ENCODE data around the gene IL4R. TPM values are rescaled to one million over a fixed set of nuclear protein-coding genes. Genes with fewer than 3 reads are reported as not detected.

Gene IL4R
- total RNA-seq, 1 experiment from 2014 or later: 29.6 TPM

DNA sequence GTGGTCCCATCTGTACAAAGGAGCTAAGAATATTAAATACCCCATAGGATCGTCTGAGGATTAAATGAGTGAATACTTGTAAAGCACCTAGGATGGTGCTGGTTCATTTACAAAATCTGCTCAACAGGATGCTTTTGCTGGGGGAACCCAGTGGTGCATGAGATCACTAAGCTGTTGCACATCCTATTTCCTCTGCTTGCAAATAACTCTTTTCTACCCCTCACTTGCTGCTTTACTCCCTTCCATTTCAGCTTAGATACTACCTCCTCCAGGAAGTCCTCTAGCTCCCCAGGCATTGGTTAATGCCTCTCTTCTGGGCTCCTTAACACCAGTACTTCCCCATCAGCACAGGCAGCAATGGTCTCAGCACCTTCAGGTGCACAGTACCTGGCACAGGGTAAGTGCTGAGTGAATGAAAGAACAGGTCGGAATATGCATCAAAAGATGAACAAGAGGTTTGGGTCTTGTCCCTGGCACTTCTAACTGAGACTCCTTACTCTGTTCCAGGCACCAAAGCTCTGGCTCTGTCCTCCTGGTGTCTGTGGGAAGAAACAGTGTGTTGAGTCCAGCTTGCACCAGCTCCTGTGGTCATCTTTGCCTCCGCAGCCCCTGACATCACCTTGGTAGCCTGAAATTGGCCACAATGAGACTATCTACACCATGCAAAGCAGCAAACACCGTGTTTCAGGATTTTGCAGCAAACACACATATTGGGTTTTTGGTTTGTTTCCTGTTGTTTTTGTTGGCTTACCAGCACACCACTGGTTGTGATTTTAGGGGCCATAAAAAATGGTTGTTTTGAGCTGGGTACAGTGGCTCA, 64.1 kb downstream of the IL4R start:
- DNase-seq (ENCODE audit: low read depth, low spot score): no peak
- H3K79me2 ChIP-seq (ENCODE audit: insufficient read depth, low read length): no peaks in the 10 kb centered on the region
- BruUV-seq (replicated peaks): no TSS peak
- no peaks in the 10 kb centered on the region for H4K20me1 ChIP-seq (ENCODE audit: insufficient read depth)
- H2AFZ ChIP-seq (ENCODE audit: low read depth, low read length, poor library complexity, severe bottlenecking): no peak overlapping the region
- no peak overlapping the region for H3K4me2 ChIP-seq (ENCODE audit: low read length)
- TF ChIP-seq, protein P1, sequence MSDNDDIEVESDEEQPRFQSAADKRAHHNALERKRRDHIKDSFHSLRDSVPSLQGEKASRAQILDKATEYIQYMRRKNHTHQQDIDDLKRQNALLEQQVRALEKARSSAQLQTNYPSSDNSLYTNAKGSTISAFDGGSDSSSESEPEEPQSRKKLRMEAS (IDR thresholded peaks at IDR 0.05): no peak
- TF ChIP-seq, protein P2, sequence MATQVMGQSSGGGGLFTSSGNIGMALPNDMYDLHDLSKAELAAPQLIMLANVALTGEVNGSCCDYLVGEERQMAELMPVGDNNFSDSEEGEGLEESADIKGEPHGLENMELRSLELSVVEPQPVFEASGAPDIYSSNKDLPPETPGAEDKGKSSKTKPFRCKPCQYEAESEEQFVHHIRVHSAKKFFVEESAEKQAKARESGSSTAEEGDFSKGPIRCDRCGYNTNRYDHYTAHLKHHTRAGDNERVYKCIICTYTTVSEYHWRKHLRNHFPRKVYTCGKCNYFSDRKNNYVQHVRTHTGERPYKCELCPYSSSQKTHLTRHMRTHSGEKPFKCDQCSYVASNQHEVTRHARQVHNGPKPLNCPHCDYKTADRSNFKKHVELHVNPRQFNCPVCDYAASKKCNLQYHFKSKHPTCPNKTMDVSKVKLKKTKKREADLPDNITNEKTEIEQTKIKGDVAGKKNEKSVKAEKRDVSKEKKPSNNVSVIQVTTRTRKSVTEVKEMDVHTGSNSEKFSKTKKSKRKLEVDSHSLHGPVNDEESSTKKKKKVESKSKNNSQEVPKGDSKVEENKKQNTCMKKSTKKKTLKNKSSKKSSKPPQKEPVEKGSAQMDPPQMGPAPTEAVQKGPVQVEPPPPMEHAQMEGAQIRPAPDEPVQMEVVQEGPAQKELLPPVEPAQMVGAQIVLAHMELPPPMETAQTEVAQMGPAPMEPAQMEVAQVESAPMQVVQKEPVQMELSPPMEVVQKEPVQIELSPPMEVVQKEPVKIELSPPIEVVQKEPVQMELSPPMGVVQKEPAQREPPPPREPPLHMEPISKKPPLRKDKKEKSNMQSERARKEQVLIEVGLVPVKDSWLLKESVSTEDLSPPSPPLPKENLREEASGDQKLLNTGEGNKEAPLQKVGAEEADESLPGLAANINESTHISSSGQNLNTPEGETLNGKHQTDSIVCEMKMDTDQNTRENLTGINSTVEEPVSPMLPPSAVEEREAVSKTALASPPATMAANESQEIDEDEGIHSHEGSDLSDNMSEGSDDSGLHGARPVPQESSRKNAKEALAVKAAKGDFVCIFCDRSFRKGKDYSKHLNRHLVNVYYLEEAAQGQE (IDR thresholded peaks at IDR 0.05; ENCODE audit: low read depth): no peak
- no peak for TF ChIP-seq ZNF274 (IDR thresholded peaks at IDR 0.05; ENCODE audit: low read depth, low read length)
- TF ChIP-seq TCF7L2 (IDR thresholded peaks at IDR 0.05; ENCODE audit: borderline replicate concordance, extremely low read depth, insufficient read depth, insufficient read length): no peak
- no peak for TF ChIP-seq JUND (IDR thresholded peaks at IDR 0.05)
- TF ChIP-seq SRF (IDR thresholded peaks at IDR 0.05; ENCODE audit: low read depth): no peak
- no peak for TF ChIP-seq CBX3 (IDR thresholded peaks at IDR 0.05; ENCODE audit: low read depth)
- TF ChIP-seq, protein P3, sequence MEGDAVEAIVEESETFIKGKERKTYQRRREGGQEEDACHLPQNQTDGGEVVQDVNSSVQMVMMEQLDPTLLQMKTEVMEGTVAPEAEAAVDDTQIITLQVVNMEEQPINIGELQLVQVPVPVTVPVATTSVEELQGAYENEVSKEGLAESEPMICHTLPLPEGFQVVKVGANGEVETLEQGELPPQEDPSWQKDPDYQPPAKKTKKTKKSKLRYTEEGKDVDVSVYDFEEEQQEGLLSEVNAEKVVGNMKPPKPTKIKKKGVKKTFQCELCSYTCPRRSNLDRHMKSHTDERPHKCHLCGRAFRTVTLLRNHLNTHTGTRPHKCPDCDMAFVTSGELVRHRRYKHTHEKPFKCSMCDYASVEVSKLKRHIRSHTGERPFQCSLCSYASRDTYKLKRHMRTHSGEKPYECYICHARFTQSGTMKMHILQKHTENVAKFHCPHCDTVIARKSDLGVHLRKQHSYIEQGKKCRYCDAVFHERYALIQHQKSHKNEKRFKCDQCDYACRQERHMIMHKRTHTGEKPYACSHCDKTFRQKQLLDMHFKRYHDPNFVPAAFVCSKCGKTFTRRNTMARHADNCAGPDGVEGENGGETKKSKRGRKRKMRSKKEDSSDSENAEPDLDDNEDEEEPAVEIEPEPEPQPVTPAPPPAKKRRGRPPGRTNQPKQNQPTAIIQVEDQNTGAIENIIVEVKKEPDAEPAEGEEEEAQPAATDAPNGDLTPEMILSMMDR (IDR thresholded peaks at IDR 0.05 in 2 of 3, conservative IDR thresholded peaks at IDR 0.05 in 1 of 3; ENCODE audit: borderline replicate concordance in 1 of 3, insufficient read depth in 1 of 3, low read depth in 2 of 3, low read length in 2 of 3): no peak
- H3K27me3 ChIP-seq (ENCODE audit: insufficient read depth, low read length): no peaks in the 10 kb centered on the region
- ChIA-PET POLR2A (no interaction called here), RAD21 (ENCODE audit: low non-redundant PET in 1 of 2, low total read pairs in 2 of 2, uncharacterized antibody in 2 of 2, unreplicated experiment in 2 of 2) (no interaction called here), CTCF (no interaction called here)
- H3K9me2 ChIP-seq (ENCODE audit: insufficient read depth): no peaks in the 10 kb centered on the region
- intact Hi-C loops (cut with micrococcal nuclease): no loop called here
- H3K36me3 ChIP-seq (ENCODE audit: control insufficient read depth in 1 of 2, insufficient read depth in 2 of 2, low read length in 2 of 2): no peaks in the 10 kb centered on the region
- ATAC-seq: no peak
- no peak overlapping the region for H3K4me3 ChIP-seq (replicated peaks in 1 of 2; ENCODE audit: low read depth in 1 of 2, low read length in 2 of 2)
- peaks cover 6 to 16% of the 10 kb centered on the region in 2 experiments; a peak in 3 of 4 replicates for H3K4me1 ChIP-seq (ENCODE audit: control insufficient read depth in 1 of 2, insufficient read depth in 2 of 2, low read length in 2 of 2)
- H3K9me3 ChIP-seq (ENCODE audit: control insufficient read depth in 1 of 2, insufficient read depth in 1 of 2, low read depth in 1 of 2, low read length in 2 of 2): no peaks in the 10 kb centered on the region
- H3K9ac ChIP-seq (ENCODE audit: low read length): no peak overlapping the region
- H3K27ac ChIP-seq (ENCODE audit: low read depth, low read length): no peak overlapping the region
